IMR-90 (cell line): ENCODE results near the gene KDM6B. TPM values are rescaled to one million over a fixed set of nuclear protein-coding genes. Genes with fewer than 3 reads are reported as not detected.

Source experiments
- ATAC-seq: fragments of 200-7000 bp; cut with Tn5 transposase; 2 replicates; pipeline ENCODE4 v1.9.1; 2020; ENCODE audit warnings: low read depth, mild to moderate bottlenecking, moderate library complexity
- BruUV-seq: library from RNA; stranded (reverse); fragments of 400-500 nt; replicated peaks from 2 replicates; lab custom pipeline; 2021; lab: Mats Ljungman, UMichigan
- CTCF ChIA-PET: fragments of 300-600 bp; formaldehyde crosslinking; extraction: SDS; loops from one replicate; lab custom pipeline; 2021; ENCODE audit warnings: antibody characterized with exemption; lab: Yijun Ruan, JAX
- POLR2A ChIA-PET: fragments of 300-600 bp; sonication (Branson Sonifier 250); formaldehyde crosslinking; loops from one replicate; lab custom pipeline; 2022; ENCODE audit warnings: antibody characterized with exemption; ENCODE audit not compliant: unreplicated experiment; lab: Charles Lee
- DNase-seq: peaks from one replicate; pipeline ENCODE4 v3.0.0; 2013
- H2AFZ ChIP-seq: replicated peaks from 2 replicates; pipeline ENCODE3; 2013; ENCODE audit warnings: low read length, mild to moderate bottlenecking; ENCODE audit not compliant: poor library complexity
- H2AK5ac ChIP-seq: 2 replicates; pipeline ENCODE4 v1.6.1; 2013; ENCODE audit warnings: low read depth, low read length, inconsistent platforms
- H2AK9ac ChIP-seq: replicated peaks from 2 replicates; pipeline ENCODE3; 2013; ENCODE audit warnings: mild to moderate bottlenecking, low read depth, low read length, moderate library complexity; ENCODE audit not compliant: poor library complexity
- H2BK120ac ChIP-seq: 2 replicates; pipeline ENCODE4 v1.6.1; 2013; ENCODE audit warnings: low read depth, low read length, inconsistent platforms
- H2BK15ac ChIP-seq: 3 replicates; pipeline ENCODE4 v1.6.1; 2013; ENCODE audit warnings: low read depth, low read length, inconsistent platforms
- H2BK20ac ChIP-seq: 2 replicates; pipeline ENCODE4 v1.6.1; 2013; ENCODE audit warnings: low read depth, mild to moderate bottlenecking, inconsistent platforms, low read length, moderate library complexity
- H2BK5ac ChIP-seq: 2 replicates; pipeline ENCODE4 v1.6.1; 2013; ENCODE audit warnings: mild to moderate bottlenecking, low read depth, low read length, inconsistent platforms; ENCODE audit not compliant: poor library complexity, severe bottlenecking
- H3K14ac ChIP-seq: replicated peaks from 2 replicates; pipeline ENCODE4 v1.6.1; 2013; ENCODE audit warnings: low read depth, low read length, inconsistent platforms
- H3K18ac ChIP-seq: 2 replicates; pipeline ENCODE4 v1.6.1; 2013; ENCODE audit warnings: low read depth, low read length, control low read depth
- H3K23ac ChIP-seq: 2 replicates; pipeline ENCODE4 v1.6.1; 2013; ENCODE audit warnings: low read depth, low read length, inconsistent platforms
- H3K27ac ChIP-seq: 2 replicates; pipeline ENCODE4 v1.5.1; 2013; ENCODE audit warnings: mild to moderate bottlenecking, control low read depth, low read length; ENCODE audit not compliant: insufficient read depth
- H3K27me3 ChIP-seq: 2 replicates; pipeline ENCODE4 v1.6.1; 2013; ENCODE audit warnings: low read length; ENCODE audit not compliant: control insufficient read depth, insufficient read depth
- H3K36me3 ChIP-seq: 2 replicates; pipeline ENCODE4 v1.6.1; 2013; ENCODE audit warnings: low read length, mixed read lengths; ENCODE audit not compliant: control insufficient read depth, insufficient read depth
- H3K4ac ChIP-seq: 2 replicates; pipeline ENCODE4 v1.6.1; 2013; ENCODE audit warnings: low read depth, low read length, inconsistent platforms
- H3K4me1 ChIP-seq: 2 replicates; pipeline ENCODE4 v1.6.1; 2013; ENCODE audit warnings: low read length, mixed read lengths; ENCODE audit not compliant: control insufficient read depth, insufficient read depth
- H3K4me2 ChIP-seq: 2 replicates; pipeline ENCODE4 v1.6.1; 2013; ENCODE audit warnings: low read depth, mild to moderate bottlenecking, control low read depth, low read length, moderate library complexity
- H3K4me3 ChIP-seq: 2 replicates; pipeline ENCODE4 v1.5.1; 2013; ENCODE audit warnings: low read depth, mild to moderate bottlenecking, control low read depth, low read length, moderate library complexity; ENCODE audit not compliant: insufficient read depth
- H3K56ac ChIP-seq: 2 replicates; pipeline ENCODE4 v1.6.1; 2013; ENCODE audit warnings: low read length, inconsistent platforms; ENCODE audit not compliant: insufficient read depth; ENCODE audit errors: extremely low read depth
- H3K79me1 ChIP-seq, 2 experiments: 2 replicates each; pipeline ENCODE4 v1.6.1; 2013; ENCODE audit warnings: low read length in 2 of 2, inconsistent platforms in 1 of 2, low read depth in 1 of 2
- H3K9ac ChIP-seq: 2 replicates; pipeline ENCODE4 v1.6.1; 2013; ENCODE audit warnings: low read depth, low read length, control low read depth
- H3K9me1 ChIP-seq: 2 replicates; pipeline ENCODE4 v1.6.1; 2013; ENCODE audit warnings: low read length, inconsistent platforms; ENCODE audit not compliant: insufficient read depth
- H3K9me3 ChIP-seq: 2 replicates; pipeline ENCODE4 v1.6.1; 2013; ENCODE audit warnings: low read length; ENCODE audit not compliant: control insufficient read depth, insufficient read depth
- H4K20me1 ChIP-seq: 2 replicates; pipeline ENCODE4 v1.6.1; 2013; ENCODE audit warnings: low read length, inconsistent platforms; ENCODE audit not compliant: insufficient read depth
- H4K5ac ChIP-seq: 2 replicates; pipeline ENCODE4 v1.6.1; 2013; ENCODE audit warnings: mild to moderate bottlenecking, low read depth, low read length, control low read depth
- H4K8ac ChIP-seq, 2 experiments: 2 replicates each; pipeline ENCODE4 v1.6.1; 2013; ENCODE audit warnings: low read depth in 2 of 2, low read length in 2 of 2, control low read depth in 1 of 2, inconsistent platforms in 1 of 2
- H4K91ac ChIP-seq: 2 replicates; pipeline ENCODE4 v1.6.1; 2013; ENCODE audit warnings: low read depth, low read length, inconsistent platforms; ENCODE audit not compliant: insufficient read depth
- CEBPB ChIP-seq: IDR thresholded peaks from 2 replicates; pipeline ENCODE4 v1.6.1; 2012; ENCODE audit warnings: low read depth, low read length, improper control_type of control experiment
- CHD1 ChIP-seq: IDR thresholded peaks from 2 replicates; pipeline ENCODE4 v1.6.1; 2012; ENCODE audit warnings: low read depth, low read length, improper control_type of control experiment
- ELK1 ChIP-seq: fragments of 150-350 bp; IDR thresholded peaks from 2 replicates; pipeline ENCODE4 v1.6.1; 2016; ENCODE audit warnings: low read depth, mild to moderate bottlenecking, low read length, moderate library complexity, borderline replicate concordance
- FOS ChIP-seq: fragments of 150-350 bp; IDR thresholded peaks from 2 replicates; pipeline ENCODE4 v1.6.1; 2016; ENCODE audit warnings: low read depth, low read length
- MAZ ChIP-seq: IDR thresholded peaks from 2 replicates; pipeline ENCODE4 v1.6.1; 2012; ENCODE audit warnings: low read depth, mild to moderate bottlenecking, low read length, improper control_type of control experiment, moderate library complexity, borderline replicate concordance
- MXI1 ChIP-seq: IDR thresholded peaks from 2 replicates; pipeline ENCODE4 v1.6.1; 2012; ENCODE audit warnings: low read depth, mild to moderate bottlenecking, low read length, moderate library complexity, borderline replicate concordance
- NFE2L2 ChIP-seq: fragments of 150-350 bp; IDR thresholded peaks from 2 replicates; pipeline ENCODE4 v1.6.1; 2016; ENCODE audit warnings: low read depth, mild to moderate bottlenecking, low read length
- POLR2A ChIP-seq: IDR thresholded peaks from 2 replicates; pipeline ENCODE4 v1.6.1; 2012; ENCODE audit warnings: mild to moderate bottlenecking, low read depth, low read length
- RAD21 ChIP-seq: IDR thresholded peaks from 2 replicates; pipeline ENCODE4 v1.6.1; 2012; ENCODE audit warnings: low read length, improper control_type of control experiment
- RCOR1 ChIP-seq: IDR thresholded peaks from 2 replicates; pipeline ENCODE4 v1.6.1; 2012; ENCODE audit warnings: mild to moderate bottlenecking, low read length, improper control_type of control experiment; ENCODE audit not compliant: insufficient replicate concordance
- RFX5 ChIP-seq: IDR thresholded peaks from 2 replicates; pipeline ENCODE4 v1.8.0; 2012; ENCODE audit warnings: low read depth, mild to moderate bottlenecking, low read length, moderate library complexity
- SMC3 ChIP-seq: fragments of 150-350 bp; IDR thresholded peaks from 2 replicates; pipeline ENCODE4 v1.6.1; 2016; ENCODE audit warnings: low read depth, mild to moderate bottlenecking, antibody characterized with exemption, low read length, moderate library complexity
- USF2 ChIP-seq: fragments of 150-350 bp; IDR thresholded peaks from 2 replicates; pipeline ENCODE4 v1.6.1; 2017; ENCODE audit warnings: mild to moderate bottlenecking, antibody characterized with exemption, low read length, low read depth
- WGBS, 2 experiments: methylation state at CpG; one replicate each; pipeline versions ENCODE4 v1.1.5 to v1.1.7; 2013; ENCODE audit warnings: missing lambda C conversion rate in 2 of 2; ENCODE audit not compliant: insufficient read length in 1 of 2; ENCODE audit errors: extremely low coverage in 2 of 2; 5-methylcytosine and 5-hydroxymethylcytosine counted together
- dilution Hi-C: fragments of 300-500 bp; cut with HindIII; formaldehyde crosslinking; loops from one replicate; pipeline ENCODE4 v1.14.3; 2018; ENCODE audit warnings: low sequenced_read_pairs; ENCODE audit not compliant: unreplicated experiment
- in situ Hi-C: fragments of 300-500 bp; cut with MboI; formaldehyde crosslinking; loops from 3 replicates; pipeline ENCODE4 v1.14.3; 2019; ENCODE audit warnings: low sequenced_read_pairs, inconsistent platforms, mixed read lengths
- intact Hi-C: fragments of 100-400 bp; cut with micrococcal nuclease; formaldehyde crosslinking; loops from 2 replicates; pipeline ENCODE4 v1.10.0; 2022
- polyA plus RNA-seq, 3 experiments: library from polyadenylated mRNA; depleted of rRNA; stranded (reverse); fragments of >200 nt; gene quantifications; 2 replicates each; pipeline ENCODE4 v1.2.3, GENCODE V29; 2012; ENCODE audit warnings: low replicate concordance in 1 of 3
- total RNA-seq: library from RNA; depleted of rRNA; stranded (reverse); fragments of >200 nt; gene quantifications from 2 replicates; pipeline ENCODE4 v1.2.3, GENCODE V29; 2012

The KDM6B gene
- total and polyA plus RNA-seq, 2 of the 4 experiments (the other 2 are of a cell fraction) = 0.72 to 3.5 TPM

- Histone ChIP-seq H4K5ac (no peak overlapping the region), H3K9me3 (no peaks in the 10 kb centered on the region), H2AK5ac (0 out of 2 replicates have a peak overlapping the region, but pooled peaks have one; percentile 20), H4K20me1 (no peaks in the 10 kb centered on the region), H2BK120ac (no peak overlapping the region), H3K4me2 (no peak overlapping the region), H3K18ac (no peak overlapping the region), H3K14ac (no peak overlapping the region), H3K79me1 (peaks cover 0 to 5% of the 10 kb centered on the region in 2 experiments; a peak in 1 of 4 replicates), H2AFZ (peak overlapping the region; percentile 32), H2BK15ac (no peak overlapping the region), H3K4me1 (peaks cover 3% of the 10 kb centered on the region), H3K9me1 (no peaks in the 10 kb centered on the region), H3K4me3 (no peak overlapping the region), H2BK20ac (no peak overlapping the region), H2AK9ac (no peak overlapping the region), H3K27ac (no peak overlapping the region), H3K23ac (no peak overlapping the region), H3K9ac (no peak overlapping the region), H4K91ac (no peak overlapping the region), H3K27me3 (peaks cover 6% of the 10 kb centered on the region), H3K56ac (no peak overlapping the region), H4K8ac (no peak overlapping the region), H2BK5ac (no peak overlapping the region), H3K36me3 (no peaks in the 10 kb centered on the region), H3K4ac (no peak overlapping the region)
- TF ChIP-seq MXI1 = no peak
- no peak for TF ChIP-seq RAD21
- no peak for TF ChIP-seq CEBPB
- no peak for TF ChIP-seq ELK1
- no peak for TF ChIP-seq USF2
- no peak for TF ChIP-seq MAZ
- TF ChIP-seq FOS = no peak
- TF ChIP-seq POLR2A = no peak
- no peak for TF ChIP-seq CHD1
- no peak for TF ChIP-seq NFE2L2
- no peak for TF ChIP-seq SMC3
- no peak for TF ChIP-seq RCOR1
- no peak for TF ChIP-seq RFX5
- BruUV-seq = no TSS peak
- ChIA-PET CTCF (no interaction called here), POLR2A (no interaction called here)
- intact Hi-C loops = no loop called here
- ATAC-seq (no peak), DNase-seq (no peak)
- in situ Hi-C loops = no loop called here
- dilution Hi-C loops = no loop called here
- WGBS, 2 experiments = 73% methylated on average over 5 of the region's 8 CpGs; no CpG with 5 or more reads in 1 of the 2 experiments
These were observed 3.4 kb upstream of the KDM6B start for GRCh38 chr17:7830616-7831015.
